Kidney (tissue), 14 donors: ENCODE results near the gene COX7B2. TPM values are rescaled to one million over a fixed set of nuclear protein-coding genes. Genes with fewer than 3 reads are reported as not detected.

ENCODE experiments used
- DNase-seq, 5 donors: peaks; one replicate each; pipeline ENCODE4 v3.0.0-alpha.2; 2013 to 2020
- FAIRE-seq: peaks from 2 replicates; lab custom pipeline; 2012; peaks lifted over from hg19 to GRCh38; lab: Jason Lieb, UNC
- H3K27ac ChIP-seq, 2 donors: one replicate each; pipeline ENCODE4 v1.7.0; 2013; ENCODE audit warnings: low read depth in 2 of 2, low read length in 2 of 2, inconsistent platforms in 1 of 2
- H3K27me3 ChIP-seq: one replicate; pipeline ENCODE4 v1.7.1; 2013; ENCODE audit warnings: low read length, inconsistent platforms; ENCODE audit not compliant: control insufficient read depth, insufficient read depth
- H3K36me3 ChIP-seq, 3 donors: one replicate each; pipeline versions ENCODE4 v1.7.0 to v1.7.1; 2013; ENCODE audit warnings: low read length in 3 of 3, control low read depth in 1 of 3, inconsistent platforms in 1 of 3; ENCODE audit not compliant: insufficient read depth in 3 of 3, control insufficient read depth in 2 of 3
- H3K4me1 ChIP-seq, 3 donors: one replicate each; pipeline versions ENCODE4 v1.7.0 to v1.7.1; 2013; ENCODE audit warnings: low read length in 3 of 3, inconsistent platforms in 1 of 3, low read depth in 1 of 3; ENCODE audit not compliant: control insufficient read depth in 2 of 3, insufficient read depth in 2 of 3
- H3K4me3 ChIP-seq, 3 donors: one replicate each; pipeline versions ENCODE4 v1.7.0 to v1.8.1; 2013; ENCODE audit warnings: low read length in 3 of 3, control low read depth in 1 of 3, inconsistent platforms in 1 of 3
- H3K9ac ChIP-seq, 3 donors: one replicate each; pipeline versions ENCODE4 v1.7.0 to v1.7.1; 2013; ENCODE audit warnings: low read length in 3 of 3, control low read depth in 1 of 3, inconsistent platforms in 1 of 3
- H3K9me3 ChIP-seq, 3 donors: one replicate each; pipeline versions ENCODE4 v1.7.0 to v1.7.1; 2013; ENCODE audit warnings: low read length in 3 of 3, control low read depth in 1 of 3, inconsistent platforms in 1 of 3; ENCODE audit not compliant: control insufficient read depth in 2 of 3, insufficient read depth in 1 of 3
- intact Hi-C: fragments of 100-400 bp; cut with DNase I; formaldehyde crosslinking; loops from one replicate; pipeline ENCODE4 v1.11.1; 2022
- polyA plus RNA-seq: library from polyadenylated mRNA; stranded (reverse); fragments of 350-450 nt; fragmentation: Illumina TruSeq; extraction: RNeasy Lipid Tissue Mini Kit (QIAGEN cat#74804); gene quantifications from one replicate; pipeline ENCODE4 v1.2.3, GENCODE V29; 2014; ENCODE audit warnings: low read depth, low replicate concordance; ENCODE audit not compliant: insufficient read depth
- total RNA-seq: library from RNA; stranded (reverse); fragmentation: NEBNext Ultra II Directional; extraction: Animal tissue kit (Norgen Biotek cat#: 25700); gene quantifications from one replicate; pipeline ENCODE4 v1.2.1, GENCODE V29; 2021
- TF ChIP-seq, protein P1 (sequence below): IDR thresholded peaks from 3 replicates; pipeline ENCODE4 v1.5.1; 2012; ENCODE audit warnings: mild to moderate bottlenecking, moderate library complexity, borderline replicate concordance; ENCODE audit not compliant: insufficient read depth; ENCODE audit errors: extremely low read depth
- donor health status: control.
- donor health status: control.
- donor health status: control.
- donor health status: control.
- donor health status: control.
- donor health status: DM: yes; HTN: yes; CAD: no.
- donor health status: Normal renal cell carcinoma (clear cell type).

The COX7B2 gene
- total and polyA plus RNA-seq, 2 donors from 2014 or later: not detected

DNA sequence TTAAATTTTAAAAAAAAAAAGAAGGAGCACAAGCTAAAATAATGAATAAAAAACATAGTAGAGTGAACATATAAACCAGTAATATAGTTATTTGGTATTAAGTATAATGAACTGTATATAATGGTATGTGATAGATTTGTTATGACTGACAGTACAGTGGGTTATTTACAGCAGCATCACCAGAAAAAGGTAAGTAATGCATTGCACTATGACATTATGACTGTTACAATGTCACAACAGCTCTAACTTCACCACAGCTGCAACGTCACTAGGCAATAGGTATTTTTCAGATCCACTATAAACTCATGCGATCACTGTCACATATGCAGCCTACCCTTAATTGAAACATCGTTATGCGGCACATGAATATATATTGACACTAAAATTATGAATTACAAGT is 72.5 kb downstream of the COX7B2 start:
- DNase-seq (no peak), FAIRE-seq (no peak)
- TF ChIP-seq, protein P1, sequence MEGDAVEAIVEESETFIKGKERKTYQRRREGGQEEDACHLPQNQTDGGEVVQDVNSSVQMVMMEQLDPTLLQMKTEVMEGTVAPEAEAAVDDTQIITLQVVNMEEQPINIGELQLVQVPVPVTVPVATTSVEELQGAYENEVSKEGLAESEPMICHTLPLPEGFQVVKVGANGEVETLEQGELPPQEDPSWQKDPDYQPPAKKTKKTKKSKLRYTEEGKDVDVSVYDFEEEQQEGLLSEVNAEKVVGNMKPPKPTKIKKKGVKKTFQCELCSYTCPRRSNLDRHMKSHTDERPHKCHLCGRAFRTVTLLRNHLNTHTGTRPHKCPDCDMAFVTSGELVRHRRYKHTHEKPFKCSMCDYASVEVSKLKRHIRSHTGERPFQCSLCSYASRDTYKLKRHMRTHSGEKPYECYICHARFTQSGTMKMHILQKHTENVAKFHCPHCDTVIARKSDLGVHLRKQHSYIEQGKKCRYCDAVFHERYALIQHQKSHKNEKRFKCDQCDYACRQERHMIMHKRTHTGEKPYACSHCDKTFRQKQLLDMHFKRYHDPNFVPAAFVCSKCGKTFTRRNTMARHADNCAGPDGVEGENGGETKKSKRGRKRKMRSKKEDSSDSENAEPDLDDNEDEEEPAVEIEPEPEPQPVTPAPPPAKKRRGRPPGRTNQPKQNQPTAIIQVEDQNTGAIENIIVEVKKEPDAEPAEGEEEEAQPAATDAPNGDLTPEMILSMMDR: no peak
- Histone ChIP-seq H3K4me1 (no peaks in the 10 kb centered on the region), H3K9ac (no peak overlapping the region), H3K27me3 (no peaks in the 10 kb centered on the region), H3K4me3 (no peak overlapping the region), H3K36me3 (no peaks in the 10 kb centered on the region), H3K9me3 (no peaks in the 10 kb centered on the region), H3K27ac (no peak overlapping the region)
- intact Hi-C loops: no loop called here

DNA sequence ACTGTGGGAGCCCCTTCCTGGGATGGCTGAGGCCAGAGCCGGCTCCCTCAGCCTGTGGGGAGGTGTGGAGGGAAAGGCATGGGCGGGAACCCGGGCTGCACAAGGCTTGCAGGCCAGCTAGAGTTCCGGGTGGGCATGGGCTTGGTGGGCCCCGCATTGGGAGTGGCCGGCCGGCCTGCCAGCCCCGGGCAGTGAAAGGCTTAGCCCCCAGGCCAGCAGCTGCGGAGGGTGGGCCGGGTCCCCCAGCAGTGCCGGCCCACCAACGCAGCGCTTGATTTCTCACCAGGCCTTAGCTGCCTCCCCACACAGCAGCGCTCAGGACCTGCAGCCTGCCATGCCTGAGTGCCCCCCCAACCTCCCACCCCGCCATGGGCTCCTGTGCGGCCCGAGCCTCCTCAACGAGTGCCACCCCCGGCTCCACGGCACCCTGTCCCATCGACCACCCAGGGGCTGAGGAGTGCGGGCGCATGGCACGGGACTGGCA is 78.0 kb downstream of the COX7B2 start:
- H3K9ac ChIP-seq: no peak overlapping the region
- no peaks in the 10 kb centered on the region for H3K4me1 ChIP-seq
- no peaks in the 10 kb centered on the region for H3K9me3 ChIP-seq
- intact Hi-C loops: no loop called here
- DNase-seq (peak in 1 of 5 donors; percentile 62), FAIRE-seq (no peak)
- H3K36me3 ChIP-seq: no peaks in the 10 kb centered on the region
- TF ChIP-seq, protein P1: no peak
- no peak overlapping the region for H3K4me3 ChIP-seq
- H3K27me3 ChIP-seq: no peaks in the 10 kb centered on the region
- H3K27ac ChIP-seq: no peak overlapping the region

DNA sequence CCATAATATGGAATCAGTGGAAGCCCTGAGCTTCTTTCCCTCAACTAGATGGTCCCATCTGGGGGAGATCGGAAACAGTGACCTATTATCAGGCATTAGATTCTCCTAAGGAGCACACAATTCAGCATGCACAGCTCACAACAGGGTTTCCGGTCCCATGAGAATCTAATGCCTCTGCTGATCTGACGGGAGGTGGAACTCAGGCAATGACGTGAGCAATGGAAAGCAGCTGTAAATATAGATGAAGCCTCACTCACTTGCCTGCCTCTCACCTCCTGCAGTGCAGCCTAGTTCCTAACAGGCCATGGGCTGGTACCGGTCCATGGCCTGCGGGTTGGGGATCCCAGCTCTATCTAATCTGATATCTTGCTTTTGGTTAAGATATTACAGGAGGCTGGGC is 88.9 kb downstream of the COX7B2 start:
- Histone ChIP-seq H3K4me1 (no peaks in the 10 kb centered on the region), H3K9me3 (no peaks in the 10 kb centered on the region), H3K9ac (no peak overlapping the region), H3K27me3 (no peaks in the 10 kb centered on the region), H3K4me3 (no peak overlapping the region), H3K36me3 (no peaks in the 10 kb centered on the region), H3K27ac (no peak overlapping the region)
- TF ChIP-seq, protein P1: no peak
- intact Hi-C loops: no loop called here
- FAIRE-seq (no peak), DNase-seq (peak in 1 of 5 donors; percentile 41)

- no peak overlapping the region for H3K9ac ChIP-seq
- H3K9me3 ChIP-seq: no peaks in the 10 kb centered on the region
- no peaks in the 10 kb centered on the region for H3K4me1 ChIP-seq
- no peaks in the 10 kb centered on the region for H3K36me3 ChIP-seq
- no peak overlapping the region for H3K4me3 ChIP-seq
- H3K27me3 ChIP-seq: no peaks in the 10 kb centered on the region
- TF ChIP-seq, protein P1: no peak
- no peak for DNase-seq
- intact Hi-C loops: no loop called here
- no peak overlapping the region for H3K27ac ChIP-seq
- FAIRE-seq: no peak
Observed at GRCh38 chr4:46819095-46819494, 90.0 kb downstream of the COX7B2 start.
